Measurements from ENCODE around the gene ZNF483.
A peak's percentile ranks its signal among the peaks of the same experiment; 100 is the strongest.
"Not testable (repeated sequence)": the region's sequence is repeated elsewhere in the genome, so short reads cannot be mapped to it uniquely, and the experiment has no call there.

The ZNF483 gene
- 30.2 to 44.9 reads per million in 2 donors for total RNA-seq

DNA sequence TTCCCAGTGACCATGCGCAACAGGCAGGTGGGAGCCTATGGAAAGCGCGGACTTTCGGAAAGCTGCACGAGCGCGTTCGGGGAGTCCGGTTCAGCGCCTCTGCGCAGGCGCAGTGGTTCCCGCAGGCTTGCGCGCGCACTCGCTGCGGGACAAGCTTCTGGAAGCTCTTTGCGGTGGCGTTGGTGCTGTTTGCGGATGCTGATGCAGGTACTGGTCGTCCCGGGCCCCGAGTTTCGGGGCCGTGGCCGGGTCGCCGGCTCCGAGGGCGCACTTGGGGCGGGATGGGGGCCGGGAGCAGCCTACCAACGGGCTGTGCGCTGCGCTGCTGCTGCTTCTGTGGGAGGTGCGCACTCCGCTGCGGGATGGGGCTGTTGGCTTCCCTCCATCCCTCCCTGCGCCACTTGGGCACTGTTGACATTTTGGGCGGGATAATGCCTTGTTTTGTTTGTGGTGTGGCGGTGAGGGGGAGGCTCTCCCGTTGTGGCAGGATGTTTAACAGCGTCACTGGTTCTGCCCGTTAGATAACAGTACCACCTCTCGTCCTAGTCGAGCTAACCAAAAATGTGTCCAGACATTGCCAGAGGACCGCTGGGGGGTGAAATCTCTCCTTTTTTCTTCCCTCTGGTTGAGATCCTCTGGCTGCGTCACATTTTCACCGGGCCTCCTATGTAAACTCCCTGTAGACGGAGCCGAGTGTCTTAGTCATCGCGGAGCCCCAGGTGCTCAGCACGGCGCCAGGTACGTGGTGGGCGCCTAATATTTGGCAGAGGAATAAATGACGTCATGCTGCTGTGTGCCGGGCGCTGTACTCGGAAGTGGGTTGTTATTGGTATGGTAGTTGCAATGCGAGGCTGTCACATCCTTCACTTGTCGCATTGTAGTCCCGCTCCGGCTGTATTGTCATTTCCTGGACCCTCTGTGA, at the start of gene ZNF483:
Gene ZNF483, plus strand, starts transcription at position 124 of the 922 bp plus-strand sequence. CDS start 2,217 bp downstream, outside the sequence.
- DNase-seq = peak; percentile 55

DNA sequence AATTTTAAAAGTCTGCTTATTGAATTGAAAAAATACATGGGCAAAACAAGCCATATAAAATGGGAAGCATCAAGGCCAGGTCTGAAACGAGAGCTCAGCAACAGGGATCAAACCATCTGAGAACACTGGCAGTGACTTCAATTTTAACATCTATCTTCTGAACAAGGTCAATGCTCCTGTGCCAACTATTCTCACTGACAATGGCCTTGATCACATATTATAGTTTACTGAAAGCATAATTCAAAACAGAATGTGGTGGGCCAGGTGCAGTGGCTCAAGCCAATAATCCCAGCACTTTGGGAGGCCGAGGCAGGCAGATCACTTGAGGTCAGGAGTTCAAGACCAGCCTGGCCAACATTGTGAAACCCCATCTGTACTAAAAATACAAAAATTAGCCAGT, 49.8 kb upstream of the ZNF483 start:
- DNase-seq = no peak

DNA sequence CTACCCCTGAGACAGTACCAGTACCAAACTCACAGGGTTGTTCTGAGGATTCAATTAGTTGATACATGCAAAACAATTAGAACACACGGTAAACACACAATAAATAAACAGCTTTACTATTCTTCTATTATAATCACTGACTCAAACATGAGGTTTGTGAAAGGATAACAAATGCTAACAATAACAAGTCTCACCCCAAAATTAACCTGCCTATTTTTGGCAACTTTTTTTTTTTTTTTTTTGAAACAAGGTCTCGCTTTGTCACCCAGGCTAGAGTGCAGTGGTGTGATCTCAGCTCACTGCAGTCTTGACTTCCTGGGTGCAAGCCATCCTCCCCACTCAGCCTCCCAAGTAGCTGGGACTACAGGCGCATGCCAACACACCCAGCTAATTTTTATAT, 47.3 kb upstream of the ZNF483 start:
- no peak for DNase-seq

DNA sequence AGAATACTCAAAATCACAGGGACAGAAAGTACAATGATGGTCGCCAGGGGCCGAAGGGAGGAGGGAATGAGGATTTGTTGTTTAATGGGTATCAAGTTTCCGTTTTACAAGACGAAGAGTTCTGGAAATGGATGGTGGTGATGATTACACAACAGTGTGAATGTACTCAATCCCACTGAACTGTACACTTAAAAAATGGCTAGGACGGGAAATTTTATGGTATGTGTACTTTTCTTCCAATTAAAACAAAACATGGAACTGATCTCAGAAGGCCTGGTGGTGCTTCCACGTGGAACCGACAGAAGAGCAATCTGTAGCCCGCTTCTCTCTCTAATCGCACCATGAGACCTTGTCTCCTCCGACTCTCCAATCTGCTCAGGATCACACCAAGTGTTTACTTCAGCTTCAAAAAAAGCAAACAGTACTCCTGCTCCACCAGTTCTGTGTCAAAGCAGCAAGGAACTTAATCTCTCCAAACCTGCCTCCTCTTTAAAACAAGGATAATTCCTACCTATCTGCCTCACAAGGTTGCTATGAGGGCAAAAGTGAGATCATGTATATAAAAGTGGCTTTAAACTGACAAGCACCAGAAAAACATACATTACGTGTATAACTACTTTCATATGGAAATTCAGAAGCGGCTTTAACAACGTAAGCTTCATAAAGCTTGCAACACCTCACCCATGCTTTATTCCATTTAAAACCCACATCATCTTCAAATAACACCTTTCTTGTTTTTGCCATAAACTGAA, 42.9 kb upstream of the ZNF483 start:
- no peak for DNase-seq

DNA sequence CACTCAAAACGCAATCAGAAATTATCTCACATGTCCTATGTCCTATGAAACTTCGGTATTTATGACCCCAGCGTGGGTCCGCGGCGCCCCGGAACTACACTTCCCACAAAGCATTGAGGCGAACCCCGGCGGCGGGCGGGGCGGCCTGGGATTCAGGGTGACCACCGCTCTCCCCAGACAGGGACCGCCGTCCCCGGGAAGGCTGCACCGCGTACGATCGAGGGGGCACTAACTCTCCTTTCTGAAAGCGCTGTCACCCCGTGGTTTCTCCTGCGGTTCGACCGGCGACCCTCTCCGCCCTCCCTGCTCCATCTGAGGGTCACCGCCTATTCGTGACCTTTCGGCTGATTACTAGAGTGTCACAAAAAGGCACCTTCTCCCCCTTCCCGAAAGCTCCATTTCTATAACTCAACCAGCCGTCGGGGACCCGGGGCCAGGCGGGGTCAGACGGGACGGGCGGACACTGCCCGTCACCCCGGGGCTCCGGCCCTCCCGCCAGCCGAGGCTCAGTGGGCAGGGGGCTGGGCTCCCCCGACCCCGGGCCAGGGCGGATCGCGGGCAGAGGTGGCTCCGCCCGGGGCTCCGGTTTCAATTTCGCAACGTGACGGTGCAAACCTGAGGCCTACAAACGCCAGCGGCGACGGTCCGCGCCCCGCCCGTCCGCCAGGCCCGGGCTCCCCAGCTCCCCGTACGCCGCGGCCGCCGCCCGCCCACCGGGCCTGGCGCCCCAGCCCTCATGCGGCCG, 42.1 kb upstream of the ZNF483 start:
- DNase-seq = peak; percentile 42

DNA sequence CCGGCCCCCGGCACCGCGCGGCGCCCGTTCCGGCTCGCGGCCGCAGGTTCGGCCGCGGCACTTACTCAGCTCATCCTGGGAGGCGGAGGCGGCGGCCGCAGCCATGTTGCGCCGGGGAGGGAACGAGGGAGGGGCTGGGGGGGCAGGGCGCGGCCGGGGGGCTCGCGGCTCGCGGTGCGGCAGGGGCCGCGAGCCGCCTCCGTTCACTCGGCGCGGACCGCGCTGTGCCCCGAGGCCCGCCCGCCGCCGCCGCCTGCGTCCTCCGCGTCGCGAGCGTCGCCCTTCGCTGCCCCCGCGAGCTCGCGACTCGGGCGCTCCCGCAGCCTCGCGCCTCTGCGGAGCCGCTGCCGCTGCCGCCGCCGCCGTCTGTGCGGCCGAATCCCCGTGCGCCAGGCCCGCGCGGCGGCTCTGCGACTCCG, 41.5 kb upstream of the ZNF483 start:
- DNase-seq = peak; percentile 42

DNA sequence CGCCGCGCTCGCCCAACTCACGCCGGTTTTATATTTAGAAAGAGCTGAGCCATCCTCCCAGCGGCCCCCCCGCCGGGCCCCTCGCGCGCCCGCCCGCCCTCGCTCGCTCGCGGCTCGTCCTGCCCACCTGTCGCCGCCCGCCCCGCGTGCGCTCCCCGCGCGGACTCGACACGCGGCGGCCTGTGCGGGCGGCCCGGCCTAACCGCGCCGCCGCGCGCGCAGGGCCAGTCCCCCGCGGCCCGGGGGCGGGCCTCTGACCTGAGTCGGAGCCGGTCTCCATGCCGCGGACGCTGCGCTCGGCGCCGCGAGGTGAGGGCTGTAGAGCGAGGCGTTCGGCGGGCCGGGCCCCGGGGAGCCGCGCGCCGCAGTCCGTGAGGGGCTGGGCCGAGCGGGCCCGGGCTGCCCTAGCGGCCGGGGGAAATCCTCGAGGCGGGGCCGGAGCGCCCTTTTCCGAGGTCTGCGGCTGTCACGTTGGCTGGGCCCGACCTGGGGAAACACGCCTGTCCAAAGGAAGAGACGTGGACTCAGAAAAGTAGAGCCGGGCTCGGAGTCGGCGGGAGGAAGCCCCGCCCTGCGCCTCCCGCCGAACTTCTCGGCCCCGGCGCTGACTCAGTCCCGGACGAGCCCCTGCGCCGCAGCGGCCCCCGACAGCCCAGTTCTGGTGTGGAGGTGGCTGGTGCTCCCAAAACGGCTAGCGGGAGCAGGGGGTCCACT, 41.0 kb upstream of the ZNF483 start, which contains the start of gene ECPAS:
Gene ECPAS, minus strand, starts transcription at position 526 of the 714 bp plus-strand sequence. CDS start 11,465 bp downstream, outside the sequence.
- DNase-seq = peak; percentile 46

DNA sequence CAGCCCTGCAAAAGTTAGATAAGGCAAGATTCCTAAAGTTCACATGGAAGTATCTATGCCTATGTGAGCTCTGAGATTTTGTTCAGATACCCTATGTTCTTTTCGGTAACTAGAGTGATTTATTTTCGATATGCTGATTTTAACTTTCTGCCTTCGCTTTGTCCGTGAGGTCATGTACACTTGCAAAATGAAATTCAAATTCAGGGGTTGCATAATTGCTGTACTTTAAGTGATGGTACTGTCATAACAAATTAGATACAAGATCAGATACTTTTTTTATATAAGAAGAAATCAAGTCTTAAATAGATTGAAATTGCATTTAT, 40.4 kb upstream of the ZNF483 start:
- DNase-seq = no peak

DNA sequence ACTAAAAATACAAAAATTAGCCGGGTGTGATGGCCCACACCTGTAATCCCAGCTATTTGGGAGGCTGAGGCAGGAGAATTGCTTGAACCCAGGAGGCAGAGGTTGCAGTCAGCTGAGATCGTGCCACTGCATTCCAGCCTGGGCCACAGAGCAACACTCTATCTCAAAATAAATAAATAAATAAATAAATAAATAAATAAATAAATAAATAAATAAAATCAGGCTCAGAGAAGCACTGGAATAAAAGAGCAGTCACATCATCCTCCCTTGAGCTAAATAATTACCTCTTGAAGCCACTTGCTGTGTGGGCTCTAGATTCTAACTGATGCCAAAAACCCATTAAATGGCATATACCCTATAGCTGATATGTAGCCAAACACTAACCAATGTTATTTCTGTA, 27.8 kb upstream of the ZNF483 start:
- DNase-seq = not testable (repeated sequence)

DNA sequence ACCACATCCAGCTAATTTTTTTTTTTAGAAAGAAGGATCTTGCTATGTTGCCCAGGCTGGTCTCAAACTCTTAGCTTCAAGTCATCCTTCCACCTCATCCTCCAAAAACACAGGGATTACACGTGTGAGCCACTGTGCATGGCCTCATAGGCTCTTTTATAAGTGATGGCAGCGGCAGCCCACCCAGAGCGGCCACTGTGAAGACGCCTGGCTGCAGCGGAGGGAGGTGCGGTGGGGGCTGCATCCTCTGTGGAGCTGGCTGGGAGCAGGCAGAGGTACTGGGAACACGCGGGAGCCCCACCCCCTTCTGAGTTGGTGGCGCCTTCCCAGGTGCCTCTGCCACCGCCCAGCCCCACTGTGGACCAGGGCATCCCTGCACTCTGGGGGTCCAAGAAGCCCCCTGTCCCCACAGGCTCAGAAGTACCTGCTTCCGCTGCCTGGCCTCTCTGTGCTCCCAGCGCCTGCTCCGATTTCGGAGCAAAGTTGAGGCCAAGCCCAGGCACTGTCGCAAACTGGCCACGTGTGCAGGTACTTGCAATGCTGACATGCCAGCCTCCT, 23.9 kb upstream of the ZNF483 start:
- no peak for DNase-seq

DNA sequence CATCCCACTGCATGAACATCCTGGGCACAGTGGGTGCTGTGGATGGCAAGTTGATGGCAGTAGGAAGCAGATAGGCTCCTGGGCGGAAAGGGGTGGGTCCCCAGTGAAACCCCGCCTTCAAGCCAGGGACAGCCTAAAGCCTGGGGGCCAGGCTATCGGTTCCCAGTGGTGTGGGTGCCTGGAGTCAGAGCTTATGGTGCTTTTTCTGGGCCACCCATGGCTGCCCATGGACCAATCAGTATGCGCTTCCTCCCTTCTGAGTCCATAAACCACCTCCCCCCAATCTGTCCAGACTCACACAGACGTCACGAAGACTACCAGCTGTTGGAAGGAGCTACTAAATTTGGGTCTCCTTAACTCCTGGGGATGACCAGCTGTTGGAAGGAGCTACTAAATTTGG, 23.3 kb upstream of the ZNF483 start:
- no peak for DNase-seq

DNA sequence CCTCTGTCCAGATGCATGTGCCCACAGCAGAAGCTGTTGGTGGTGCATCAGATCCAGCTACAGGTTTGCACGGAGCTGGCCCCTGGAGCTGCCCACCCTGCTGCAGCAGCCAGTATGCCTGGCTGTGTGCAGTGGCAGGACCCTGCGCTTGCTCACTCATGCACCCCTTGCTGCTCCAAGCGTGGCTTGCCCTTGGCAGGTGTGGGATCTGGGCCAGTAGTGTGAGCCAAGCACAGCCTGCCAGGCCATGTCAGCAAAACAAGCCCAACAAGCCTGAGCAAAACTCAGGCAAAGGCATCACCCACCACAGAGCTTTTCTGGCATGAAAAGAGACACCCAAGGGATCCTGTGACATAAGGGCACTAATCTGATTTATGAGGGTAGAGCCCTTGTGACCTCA, 22.5 kb upstream of the ZNF483 start:
- DNase-seq = no peak

DNA sequence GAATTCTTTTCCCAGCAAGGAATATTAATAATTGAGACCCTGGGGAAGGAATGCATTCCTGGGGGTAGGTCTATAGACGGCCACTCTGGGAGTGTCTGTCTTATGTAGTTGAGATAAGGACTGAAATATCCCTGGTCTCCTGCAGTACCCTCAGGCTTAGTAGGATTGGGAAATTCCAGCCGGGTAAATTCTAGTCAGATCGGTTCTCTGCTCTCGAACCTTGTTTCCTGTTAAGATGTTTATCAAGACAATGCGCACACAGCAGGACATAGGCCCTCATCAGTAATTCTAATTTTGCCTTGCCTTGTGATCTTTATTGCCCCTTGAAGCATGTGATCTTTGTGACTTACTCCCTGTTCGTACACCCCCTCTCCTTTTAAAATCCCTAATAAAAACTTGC, 13.4 kb upstream of the ZNF483 start:
- not testable (repeated sequence) for DNase-seq

DNA sequence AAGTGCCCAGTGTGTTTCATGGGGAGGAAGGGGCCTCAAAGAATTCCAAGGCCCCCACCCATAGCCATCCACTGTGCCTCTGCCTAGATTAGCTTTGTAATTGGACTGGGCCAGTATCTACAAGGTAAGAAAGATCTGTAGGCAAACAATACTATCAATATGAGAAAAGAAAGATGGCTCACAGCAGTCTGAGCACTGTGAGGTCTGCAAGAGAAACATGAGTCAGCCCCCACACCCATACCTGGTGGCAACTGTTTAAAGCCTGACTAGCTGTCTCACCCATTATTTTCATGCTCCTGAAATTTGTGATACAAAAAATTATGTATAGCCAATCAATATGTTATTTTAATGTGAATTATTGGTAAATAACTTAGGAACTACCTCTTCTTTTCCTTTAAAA, 10.0 kb upstream of the ZNF483 start:
- no peak for DNase-seq

DNA sequence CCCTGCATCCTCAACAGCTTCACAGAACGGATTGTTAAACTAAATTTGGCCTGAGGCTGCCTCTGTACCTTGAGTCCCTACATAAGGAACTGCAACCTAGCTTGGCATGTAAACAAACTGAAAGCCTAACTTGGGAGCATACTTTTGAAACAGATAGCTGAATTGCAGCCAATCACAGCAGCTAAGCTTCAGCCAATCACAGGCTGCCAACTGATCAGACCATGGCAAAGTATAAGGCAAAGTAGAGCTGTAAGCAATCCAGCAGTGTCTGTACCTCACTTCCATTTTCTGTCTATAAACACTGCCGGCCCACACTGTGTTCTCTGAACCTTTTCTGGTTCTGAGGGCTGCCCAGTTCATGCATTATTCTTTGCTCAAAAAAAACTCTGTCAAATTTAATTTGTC, 8.9 kb upstream of the ZNF483 start:
- DNase-seq = no peak

DNA sequence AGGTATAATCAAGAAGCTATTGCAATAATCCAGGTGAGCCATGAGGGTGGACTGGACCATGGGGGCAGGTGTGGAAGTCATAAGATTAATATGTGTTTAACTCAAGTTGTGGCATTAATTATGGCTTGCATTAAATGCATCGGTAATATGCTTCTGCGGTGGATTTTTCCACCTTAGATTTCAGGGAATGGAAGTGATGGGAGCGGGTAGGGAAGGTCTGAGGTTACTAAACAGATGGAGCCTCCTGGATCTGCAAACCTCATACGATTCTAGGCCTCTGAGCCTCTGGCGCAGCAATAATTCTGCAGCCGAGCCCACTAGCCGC, 286 bp upstream of the ZNF483 start:
- no peak for DNase-seq

DNA sequence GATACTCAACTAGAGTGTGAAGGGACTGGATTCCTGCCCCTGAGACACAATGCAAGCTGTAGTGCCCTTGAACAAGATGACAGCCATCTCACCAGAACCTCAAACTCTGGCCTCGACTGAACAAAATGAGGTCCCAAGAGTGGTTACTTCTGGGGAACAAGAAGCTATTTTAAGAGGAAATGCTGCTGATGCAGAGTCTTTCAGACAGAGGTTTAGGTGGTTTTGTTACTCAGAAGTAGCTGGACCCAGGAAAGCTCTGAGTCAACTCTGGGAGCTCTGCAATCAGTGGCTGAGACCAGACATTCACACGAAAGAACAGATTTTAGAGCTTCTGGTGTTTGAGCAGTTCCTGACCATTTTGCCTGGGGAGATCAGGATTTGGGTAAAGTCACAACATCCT, 2.4 kb downstream of the ZNF483 start:
- no peak for DNase-seq

DNA sequence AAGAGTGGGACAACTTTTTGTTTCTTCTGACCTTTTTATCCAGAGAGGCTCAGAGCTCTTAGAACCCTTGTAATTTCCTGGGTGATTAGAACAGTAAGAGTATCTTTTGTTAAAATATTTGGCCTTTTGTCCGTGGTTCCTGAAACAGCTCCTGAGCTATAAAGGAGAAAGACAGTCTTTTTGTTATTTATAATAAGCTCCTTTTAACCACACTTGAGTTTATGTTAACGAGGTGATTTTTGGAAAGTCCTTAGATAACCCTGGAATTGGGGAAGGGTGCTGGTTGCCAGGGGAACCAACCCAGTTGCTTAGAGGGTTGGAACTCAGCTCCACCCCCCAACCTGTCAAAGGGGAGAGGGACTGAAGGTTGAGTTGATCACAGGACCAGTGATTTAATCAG, 4.8 kb downstream of the ZNF483 start:
- no peak for DNase-seq

DNA sequence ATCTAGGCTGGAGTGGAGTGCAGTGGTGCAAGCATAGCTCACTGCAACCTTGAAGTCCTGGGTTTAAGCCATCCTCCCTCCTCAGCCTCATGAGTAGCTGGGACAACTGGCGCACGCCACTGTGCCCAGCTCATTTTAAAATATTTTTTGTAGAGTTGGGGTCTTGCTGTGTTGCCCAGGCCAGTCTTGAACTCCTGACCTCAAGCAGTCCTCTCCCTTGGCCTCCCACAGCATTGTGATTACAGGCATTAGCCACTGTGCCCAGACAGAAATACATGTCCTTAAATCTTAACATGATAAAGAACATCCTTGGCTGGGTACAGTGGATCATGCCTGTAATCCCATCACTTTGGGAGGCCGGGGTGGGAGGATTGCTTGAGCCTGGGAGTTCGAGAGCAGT, 6.7 kb downstream of the ZNF483 start:
- no peak for DNase-seq

DNA sequence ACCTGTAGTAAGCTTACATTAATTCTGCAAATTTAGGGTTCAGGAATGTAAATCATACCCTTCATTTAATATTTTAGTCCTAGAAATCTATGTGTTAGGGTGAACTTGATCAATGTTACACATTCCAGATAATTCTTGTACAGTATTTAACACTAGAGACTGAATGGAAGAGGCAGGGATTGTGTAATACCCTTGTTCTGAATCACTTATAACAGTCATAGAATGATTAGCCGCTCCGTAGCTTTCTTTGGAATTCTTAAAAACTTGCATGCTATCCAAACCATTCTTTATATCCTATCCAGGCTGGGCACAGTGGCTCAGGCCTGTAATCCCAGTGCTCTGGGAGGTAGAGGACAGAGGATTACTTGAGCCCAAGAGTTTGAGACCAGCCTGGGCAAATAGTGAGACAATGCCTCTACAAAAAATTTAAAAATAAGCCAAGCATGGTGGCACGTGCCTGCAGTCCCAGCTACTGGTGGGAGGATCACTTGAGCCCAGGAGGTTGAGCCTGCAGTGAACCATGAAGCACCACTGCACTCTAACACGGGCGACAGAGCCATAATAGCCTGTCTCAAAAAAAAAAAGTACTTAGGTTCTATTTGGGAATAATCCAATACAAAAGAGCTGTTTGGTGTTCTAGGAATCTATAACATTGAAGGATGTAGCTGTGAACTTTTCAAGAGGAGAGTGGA, 8.3 kb downstream of the ZNF483 start:
- no peak for DNase-seq

DNA sequence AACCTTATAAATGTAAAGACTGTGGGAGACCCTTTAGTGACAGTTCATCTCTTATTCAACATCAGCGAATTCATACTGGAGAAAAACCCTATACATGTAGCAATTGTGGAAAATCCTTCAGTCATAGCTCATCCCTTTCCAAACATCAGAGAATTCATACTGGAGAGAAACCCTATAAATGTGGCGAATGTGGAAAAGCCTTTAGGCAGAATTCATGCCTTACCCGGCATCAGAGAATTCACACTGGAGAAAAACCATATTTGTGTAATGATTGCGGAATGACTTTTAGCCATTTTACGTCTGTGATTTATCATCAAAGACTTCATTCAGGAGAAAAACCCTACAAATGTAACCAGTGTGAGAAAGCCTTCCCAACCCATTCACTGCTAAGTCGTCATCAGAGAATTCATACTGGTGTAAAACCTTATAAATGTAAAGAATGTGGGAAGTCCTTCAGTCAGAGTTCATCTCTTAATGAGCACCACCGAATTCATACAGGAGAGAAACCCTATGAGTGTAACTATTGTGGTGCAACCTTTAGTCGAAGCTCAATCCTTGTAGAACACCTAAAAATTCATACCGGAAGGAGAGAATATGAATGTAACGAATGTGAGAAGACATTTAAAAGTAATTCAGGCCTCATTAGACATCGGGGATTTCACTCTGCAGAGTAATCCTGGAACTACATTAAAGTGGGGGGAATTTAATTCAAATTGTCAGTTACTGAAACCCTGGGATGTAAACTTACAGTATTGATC, 17.7 kb downstream of the ZNF483 start:
- DNase-seq = no peak

All from T-helper 9 cell (primary cell).